Erythroblast (primary cell): ENCODE results near the gene CHST12.
"Not testable (repeated sequence)": the region's sequence is repeated elsewhere in the genome, so short reads cannot be mapped to it uniquely, and the experiment has no call there.

Source experiments
- DNase-seq, 2 experiments: peaks; one replicate each; lab custom pipeline; 2025; lab: John Stamatoyannopoulos, UW
- GATA1 ChIP-seq: IDR thresholded peaks from 2 replicates; pipeline ENCODE4 v1.6.1; 2011; ENCODE audit warnings: low read depth, mild to moderate bottlenecking, control low read depth, low read length, moderate library complexity
- POLR2A ChIP-seq: IDR thresholded peaks from 2 replicates; pipeline ENCODE4 v1.6.1; 2011; ENCODE audit warnings: mild to moderate bottlenecking, low read length

Gene CHST12

DNA sequence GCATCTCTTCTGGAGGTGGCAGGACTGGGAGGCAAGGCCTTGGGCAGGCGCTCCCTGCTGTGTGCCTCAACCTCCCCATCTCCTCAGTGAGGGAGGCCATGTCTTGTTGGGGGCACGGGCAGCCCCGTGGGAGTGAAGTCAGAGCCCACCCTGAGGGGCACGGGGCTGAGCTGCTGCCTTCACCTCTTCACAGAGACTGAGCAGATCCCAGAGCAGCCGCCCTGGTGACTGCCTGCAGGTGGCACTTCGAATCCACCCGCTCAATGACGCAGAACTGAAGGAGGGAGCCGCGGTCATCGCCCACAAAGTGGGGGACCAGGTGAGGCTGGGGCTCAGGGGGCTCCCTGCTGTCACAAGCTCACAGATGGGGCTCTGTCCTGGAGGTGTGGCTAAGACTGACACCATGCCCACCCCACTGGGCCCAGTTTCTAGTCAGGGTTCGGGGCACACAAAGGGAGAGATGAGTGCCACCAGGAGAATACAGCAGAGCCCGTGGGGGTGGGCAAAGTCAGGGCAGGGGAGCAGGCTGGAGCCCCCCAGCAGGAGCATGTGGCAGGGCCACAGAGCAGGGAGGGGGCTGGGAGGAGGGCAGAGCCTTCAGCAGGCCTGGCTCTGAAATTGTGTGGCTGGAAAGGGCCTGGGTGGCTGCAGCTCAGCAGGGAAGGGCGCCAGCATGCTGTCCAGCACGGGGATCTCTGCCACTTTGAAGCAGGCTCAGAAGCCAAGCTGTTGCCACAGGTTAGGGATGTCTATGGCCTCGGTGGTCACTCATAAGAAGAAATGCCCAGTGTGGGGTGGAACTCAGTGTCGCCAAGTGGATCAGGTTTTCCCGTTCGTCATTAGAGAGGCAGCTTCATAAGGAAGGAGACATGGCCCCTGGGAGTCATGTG lies 18.8 kb upstream of the CHST12 start:
- DNase-seq, result no peak
- TF ChIP-seq GATA1, result no peak
- no peak for TF ChIP-seq POLR2A

DNA sequence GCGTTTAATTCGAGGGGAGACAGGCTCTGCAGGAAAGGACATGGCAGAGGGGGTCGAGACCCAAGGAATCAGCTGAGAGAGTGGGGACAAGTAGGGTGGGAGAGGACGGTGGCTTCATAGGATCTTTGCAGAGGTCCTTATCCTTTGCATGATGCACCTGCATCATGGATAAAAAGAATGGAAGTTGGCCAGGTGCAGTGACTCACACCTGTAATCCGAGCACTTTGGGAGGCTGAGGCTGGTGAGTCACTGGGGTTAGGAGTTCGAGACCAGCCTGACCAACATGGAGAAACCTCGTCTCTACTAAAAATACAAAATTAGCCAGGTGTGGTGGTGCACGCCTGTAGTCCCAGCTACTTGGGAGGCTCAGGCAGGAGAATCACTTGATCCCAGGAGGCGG lies 17.3 kb upstream of the CHST12 start:
- not testable (repeated sequence) for DNase-seq

DNA sequence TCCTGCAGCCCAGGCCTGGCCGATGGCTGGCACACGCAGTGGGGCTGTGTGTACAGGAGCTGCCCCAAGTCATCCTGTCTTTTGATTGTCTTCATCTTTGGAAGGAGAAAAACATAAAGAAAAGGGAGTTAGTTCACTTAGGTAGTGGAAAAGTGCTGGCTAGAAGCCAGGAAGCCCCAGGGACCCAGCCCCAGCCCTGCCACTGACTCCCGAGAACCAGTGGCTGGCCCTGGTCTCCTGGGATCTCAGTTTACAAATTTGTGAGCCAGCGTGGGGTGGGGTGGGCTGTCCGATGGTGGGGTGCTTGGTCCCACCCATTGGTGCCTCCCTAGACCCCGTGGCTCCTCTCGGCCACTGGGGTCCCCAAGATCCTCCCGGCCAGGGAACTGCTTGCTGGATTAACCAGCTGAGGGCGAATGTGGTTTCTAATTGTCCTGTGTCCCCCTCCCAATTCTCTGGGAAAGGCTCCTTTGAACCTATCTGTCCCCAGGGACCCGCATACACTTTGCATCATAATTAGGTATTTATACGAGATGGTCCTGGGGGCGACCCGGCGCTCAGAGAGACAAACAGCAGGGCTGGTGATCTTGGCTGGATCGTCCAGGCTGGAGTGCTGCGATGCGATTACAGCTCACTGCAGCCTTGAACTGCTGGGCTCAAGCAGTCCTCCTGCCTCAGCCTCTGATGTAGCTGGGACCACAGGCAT lies 16.3 kb upstream of the CHST12 start:
- DNase-seq, result no peak
- TF ChIP-seq GATA1, result no peak
- no peak for TF ChIP-seq POLR2A

DNA sequence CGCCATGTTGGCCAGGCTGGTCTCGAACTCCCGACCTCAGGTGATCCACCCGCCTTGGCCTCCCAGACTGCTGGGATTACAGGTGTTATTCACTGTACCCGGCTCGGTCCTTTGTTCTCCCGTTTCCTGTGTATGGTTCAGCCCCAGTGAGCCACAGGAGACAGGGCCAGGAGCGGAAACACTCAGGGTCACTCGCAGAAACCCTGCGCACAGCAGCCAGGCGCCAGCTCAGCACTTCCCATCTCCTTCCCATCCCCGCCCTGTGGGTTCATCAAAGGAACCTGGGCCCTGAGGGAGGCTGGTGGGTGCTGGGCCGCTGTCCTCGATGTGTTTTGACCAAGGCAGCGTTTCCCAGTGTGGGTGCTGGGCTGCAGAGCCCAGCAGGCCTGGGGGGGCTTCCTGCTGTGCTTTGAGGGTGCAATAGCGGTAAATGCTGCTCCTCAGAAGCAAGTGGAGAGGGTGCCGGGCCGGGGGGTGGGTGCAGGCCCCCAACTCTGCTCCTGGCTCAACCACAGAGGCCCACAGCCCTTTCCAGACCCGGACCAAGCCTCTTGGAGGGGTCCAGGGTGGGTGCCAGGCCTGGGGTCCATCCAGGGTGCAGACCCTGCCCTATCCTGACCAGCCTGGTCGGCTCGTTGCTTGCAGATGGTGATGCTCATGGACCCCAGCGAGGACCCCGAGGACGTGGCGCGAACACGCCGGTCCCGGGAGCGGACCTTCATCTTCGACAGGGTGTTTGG lies 15.3 kb upstream of the CHST12 start:
- DNase-seq, result no peak
- TF ChIP-seq GATA1 (no peak), POLR2A (no peak)

DNA sequence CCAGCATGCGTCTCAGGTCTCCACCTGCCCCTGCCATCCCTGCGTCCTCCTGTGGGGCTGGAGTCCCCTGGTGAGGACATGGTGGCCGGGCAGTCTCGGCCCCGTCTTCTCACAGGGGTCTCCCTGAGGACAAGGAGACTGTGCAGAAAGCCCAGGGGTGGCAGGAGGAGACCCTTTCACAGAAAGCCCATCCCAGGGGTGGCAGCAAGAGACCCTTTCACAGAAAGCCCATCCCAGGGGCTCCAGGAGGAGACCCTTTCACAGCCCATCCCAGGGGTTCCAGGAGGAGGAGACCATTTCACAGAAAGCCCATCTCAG lies 14.8 kb upstream of the CHST12 start:
- TF ChIP-seq GATA1, result no peak
- no peak for TF ChIP-seq POLR2A
- no peak for DNase-seq

DNA sequence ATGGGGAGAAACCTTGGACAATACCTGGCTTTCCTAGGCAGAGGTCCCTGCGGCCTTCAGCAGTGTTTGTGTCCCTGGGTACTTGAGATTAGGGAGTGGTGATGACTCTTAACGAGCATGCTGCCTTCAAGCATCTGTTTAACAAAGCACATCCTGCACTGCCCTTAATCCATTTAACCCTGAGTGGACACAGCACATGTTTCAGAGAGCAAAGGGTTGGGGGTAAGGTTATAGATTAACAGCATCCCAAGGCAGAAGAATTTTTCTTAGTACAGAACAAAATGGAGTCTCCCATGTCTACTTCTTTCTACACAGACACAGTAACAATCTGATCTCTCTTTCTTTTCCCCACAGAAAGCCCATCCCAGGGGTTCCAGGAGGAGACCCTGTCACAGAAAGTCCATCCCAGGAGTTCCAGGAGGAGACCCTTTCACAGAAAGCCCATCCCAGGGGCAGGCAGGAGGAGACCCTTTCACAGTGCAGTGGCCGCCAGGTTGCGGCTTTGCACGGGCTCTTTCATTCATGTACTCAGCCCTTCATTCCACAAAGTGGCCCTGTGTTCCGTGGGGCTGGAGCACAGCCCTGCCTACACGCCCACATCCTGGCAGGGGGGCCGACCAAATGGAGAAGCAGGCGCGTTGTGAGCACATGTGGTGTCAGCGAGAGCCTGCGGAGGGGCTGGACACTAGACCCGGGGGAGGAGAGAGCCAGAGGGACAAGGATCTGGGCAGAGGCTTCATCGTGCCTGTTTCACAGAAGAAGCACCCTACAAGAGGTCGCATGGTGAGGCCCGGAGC lies 13.2 kb upstream of the CHST12 start:
- DNase-seq, result not testable (repeated sequence)

DNA sequence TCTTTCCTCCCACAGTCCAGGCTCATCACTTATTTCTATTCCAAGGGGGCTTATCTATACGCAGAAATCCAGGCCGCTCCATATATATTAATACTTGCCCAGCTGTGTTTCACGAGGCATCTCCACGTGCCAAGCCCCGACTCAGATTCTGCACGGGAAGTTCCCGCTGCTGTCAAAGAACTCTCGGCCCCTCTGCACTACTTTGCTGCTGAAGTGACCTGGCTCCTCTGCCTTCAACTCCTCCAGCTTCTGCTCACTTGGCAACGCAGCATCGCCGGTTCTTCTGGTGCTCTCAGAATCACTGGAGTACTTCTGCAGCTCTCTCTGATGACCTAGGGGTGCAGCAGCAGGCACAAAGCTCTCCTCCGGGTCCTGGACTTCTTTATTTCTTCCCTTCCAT lies 9.7 kb upstream of the CHST12 start:
- TF ChIP-seq POLR2A (no peak), GATA1 (no peak)
- DNase-seq, result no peak

DNA sequence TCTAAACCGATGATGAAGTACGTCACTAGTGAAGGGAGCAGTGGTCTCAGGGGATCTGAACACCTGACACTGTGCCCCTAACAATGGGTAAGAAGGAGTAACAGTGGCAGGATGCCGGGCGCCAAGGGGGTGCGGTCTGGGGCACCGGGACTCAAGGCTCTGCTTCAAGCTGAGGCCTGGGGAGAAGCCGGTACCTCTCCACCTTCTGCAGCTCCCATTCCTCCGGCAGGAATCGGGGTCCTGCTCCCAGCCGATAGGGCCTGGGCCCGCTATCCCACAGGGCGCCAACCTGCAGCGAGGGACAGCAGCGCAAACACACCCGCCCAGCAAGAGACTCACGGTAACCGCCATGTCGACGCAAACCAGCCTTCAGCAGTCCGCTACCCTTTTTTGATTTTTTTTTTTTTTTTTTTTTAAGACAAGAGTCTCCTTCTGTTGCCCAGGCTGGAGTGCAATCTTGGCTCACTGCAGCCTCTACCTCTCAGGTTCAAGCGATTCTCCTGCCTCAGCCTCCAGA lies 8.8 kb upstream of the CHST12 start:
- TF ChIP-seq POLR2A, result no peak
- no peak for TF ChIP-seq GATA1

DNA sequence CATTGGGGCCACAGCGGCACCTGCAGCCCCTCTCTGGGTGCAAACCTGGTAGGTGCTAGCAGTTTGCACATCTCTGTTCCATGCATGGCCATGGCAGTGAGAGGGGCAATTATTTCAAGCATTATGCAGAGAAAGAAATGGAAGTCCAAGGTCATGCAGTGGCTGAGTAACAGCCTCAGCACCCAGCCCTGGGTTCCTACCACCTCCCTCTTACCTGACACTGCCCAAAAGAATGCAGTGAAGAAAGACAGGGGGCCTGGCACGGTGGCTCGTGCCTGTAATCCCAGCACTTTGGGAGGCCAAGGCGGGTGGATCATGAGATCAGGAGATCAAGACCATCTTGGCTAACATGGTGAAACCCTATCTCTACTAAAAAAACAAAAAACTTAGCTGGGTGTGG lies 4.9 kb upstream of the CHST12 start:
- TF ChIP-seq GATA1, result no peak
- TF ChIP-seq POLR2A, result no peak
- DNase-seq, result no peak

More for the DNA sequence above, 8.8 kb upstream of the CHST12 start:
- DNase-seq, result no peak

DNA sequence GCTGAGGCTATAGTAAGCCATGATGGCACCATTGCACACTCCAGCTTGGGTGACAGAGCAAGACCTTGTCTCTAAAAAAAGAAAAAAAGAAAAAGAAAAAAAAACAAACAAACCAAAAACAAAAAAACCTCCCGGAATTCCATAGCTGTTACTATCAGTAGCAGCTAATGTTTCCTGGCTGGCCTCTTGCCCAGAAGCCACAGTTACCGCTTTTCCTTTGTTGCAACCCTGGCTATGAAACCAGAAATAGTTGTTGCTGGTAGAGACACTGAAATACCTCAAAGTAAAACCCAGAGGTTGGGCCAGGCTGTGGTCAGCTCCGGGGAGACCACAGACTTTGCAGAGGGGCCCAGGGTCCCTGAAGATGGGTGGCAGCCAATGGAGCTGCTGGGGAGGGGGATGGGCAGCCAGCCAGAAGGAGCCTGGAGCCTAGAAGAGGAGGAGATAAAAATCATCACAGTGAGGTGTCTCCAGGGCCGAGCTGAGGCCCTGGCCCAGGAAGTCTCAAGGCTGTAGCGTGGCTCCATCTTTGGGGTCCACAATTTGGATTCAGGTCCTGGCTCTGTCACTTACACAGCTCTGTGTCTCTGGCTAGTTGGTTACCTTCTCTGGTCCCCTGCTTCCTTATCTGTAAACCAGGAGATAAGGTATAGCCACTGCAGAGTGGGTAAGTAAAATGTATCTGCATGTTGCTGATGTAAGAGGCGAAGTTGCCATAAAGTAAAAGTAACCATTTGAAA lies 3.4 kb upstream of the CHST12 start:
- DNase-seq, result peak; percentile 67 to 76
- peak; percentile 24 for TF ChIP-seq POLR2A
- TF ChIP-seq GATA1, result no peak

DNA sequence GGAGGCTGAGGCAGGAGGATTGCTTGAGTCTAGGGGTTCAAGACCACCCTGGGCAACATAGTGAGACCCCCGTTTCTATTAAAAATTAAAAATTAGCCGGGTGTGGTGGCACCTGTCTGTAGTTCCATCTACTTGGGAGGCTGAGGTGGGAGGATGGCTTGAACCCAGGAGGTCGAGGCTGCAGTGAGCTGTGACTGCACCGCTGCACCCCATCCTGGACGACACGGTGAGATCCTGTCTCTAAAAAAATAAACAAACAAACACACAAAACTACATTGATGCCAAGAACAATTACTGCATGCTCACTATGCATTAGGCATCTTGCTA lies 761 bp upstream of the CHST12 start:
- TF ChIP-seq GATA1 (no peak), POLR2A (no peak)

DNA sequence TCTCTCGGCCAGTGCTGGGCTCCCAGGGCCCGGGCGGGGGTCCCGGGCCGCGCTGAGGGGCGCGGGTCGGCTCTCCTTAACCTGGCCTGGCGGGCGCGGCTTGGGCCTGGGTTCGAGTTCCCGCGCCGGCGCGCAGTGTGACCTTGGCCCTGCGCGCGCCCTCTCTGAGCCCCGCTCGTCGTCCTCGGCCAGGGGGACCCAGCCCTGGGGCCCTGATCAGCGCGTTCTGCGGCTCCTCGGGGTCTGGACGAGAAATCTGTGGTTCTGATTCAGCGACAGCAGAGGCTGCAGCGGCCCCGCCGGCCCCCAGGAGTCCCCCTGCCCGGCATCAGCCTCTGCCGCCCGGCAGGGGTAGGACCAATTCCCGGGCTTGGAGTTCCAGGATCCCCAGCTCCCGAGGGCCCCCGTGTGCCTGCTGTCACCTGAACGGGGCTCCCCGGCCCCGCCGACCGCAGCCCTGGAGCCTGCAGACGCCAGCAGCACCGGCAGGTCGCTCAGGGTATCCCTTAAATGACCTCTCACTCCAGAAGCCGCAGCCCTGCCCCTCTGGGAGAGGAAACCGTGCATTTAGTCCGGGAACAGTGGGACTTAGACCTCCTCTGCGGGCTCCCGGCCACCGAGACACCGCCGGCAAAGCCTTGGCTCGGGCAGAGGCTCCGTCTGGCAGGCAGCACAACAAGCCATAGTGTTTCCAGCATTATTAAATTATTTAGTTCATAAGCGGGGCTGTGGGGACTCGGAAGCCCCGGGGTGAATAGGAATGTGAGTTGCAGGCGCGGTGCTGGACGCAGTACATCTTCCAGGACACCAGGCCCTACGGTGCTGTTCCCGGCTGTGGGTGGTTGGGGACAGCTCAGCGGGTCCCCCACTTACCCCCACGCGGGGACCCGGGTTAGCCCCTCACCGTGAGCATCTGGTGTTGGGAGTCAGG lies 572 bp downstream of the CHST12 start:
- peak; percentile 54 to 64 for DNase-seq
- TF ChIP-seq POLR2A (no peak), GATA1 (no peak)

More for the DNA sequence above, 761 bp upstream of the CHST12 start:
- no peak for DNase-seq
